HG03280 (cell line): ENCODE measurements around the gene KCNQ5.
"Not testable (repeated sequence)": the region's sequence is repeated elsewhere in the genome, so short reads cannot be mapped to it uniquely, and the experiment has no call there.

Source experiments
- ATAC-seq: cut with Tn5 transposase; IDR thresholded peaks from one replicate; pipeline ENCODE4 v1.9.1; 2021; ENCODE audit warnings: mild to moderate bottlenecking, moderate library complexity; ENCODE audit not compliant: unreplicated experiment

Gene KCNQ5

DNA sequence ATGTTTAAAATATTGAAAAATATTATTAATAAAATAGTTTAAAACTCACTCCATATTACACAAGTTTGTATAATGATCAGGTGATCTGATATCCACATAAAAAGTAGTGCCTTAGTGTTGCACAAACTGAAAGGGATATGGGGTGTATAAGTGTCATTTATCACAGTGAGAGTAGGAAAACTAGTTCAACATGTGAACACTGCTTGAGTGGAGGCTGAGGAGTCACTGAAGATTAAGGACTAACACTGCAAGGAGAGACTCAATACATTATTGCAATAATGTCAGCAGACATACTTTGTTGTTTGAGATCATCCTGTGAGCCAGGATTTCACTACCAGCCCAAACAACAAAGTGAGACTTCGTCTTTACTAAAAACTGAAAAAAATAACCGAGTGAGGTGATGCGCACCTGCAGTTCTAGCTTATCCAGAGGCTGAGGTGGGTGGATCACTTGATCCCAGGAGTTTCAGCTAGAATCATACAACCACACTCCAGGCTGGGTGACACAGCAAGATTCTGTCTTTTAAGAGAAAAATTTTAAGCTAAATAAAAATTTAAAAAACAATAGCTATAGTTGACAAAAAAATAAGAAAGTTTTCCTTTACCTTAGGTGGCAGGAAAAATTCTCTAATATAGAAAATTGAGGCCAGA lies 605.9 kb downstream of the KCNQ5 start:
- no peak for ATAC-seq

DNA sequence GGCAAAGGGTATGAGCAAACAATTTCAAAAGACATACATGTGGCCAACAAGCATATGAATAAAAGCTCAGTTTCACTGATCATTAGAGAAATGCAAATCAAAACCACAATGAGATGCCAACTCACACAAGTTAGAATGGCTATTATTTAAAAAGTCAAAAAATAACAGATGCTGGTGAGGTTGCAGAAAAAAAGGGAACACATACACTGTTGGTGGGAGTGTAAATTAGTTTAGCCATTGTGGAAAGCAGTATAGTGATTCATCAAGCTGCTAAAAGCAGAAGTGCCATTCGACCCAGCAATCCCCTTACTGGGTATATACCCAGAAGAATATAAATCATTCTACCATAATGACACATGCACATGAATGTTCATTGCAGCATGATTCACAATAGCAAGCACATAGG lies 610.1 kb downstream of the KCNQ5 start:
- ATAC-seq = no peak

DNA sequence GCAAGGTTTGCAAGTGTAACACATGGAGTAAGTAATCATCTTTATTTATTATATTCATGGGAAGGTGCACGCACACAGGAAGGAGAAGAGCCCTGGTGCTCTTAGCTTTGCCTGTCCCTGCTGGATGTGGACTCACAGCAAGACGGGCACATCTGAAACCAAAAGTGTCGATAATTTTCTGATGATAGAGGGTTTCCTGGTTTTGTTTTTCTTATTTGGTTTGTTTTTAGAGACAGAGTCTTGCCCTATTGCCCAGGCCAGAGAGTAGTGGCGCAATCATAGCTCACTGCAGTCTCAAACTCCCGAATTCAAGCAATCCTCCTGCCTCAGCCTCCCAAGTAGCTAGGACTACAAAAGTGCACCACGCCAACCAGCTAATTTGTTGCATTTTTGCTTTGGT lies 611.2 kb downstream of the KCNQ5 start:
- ATAC-seq = no peak

DNA sequence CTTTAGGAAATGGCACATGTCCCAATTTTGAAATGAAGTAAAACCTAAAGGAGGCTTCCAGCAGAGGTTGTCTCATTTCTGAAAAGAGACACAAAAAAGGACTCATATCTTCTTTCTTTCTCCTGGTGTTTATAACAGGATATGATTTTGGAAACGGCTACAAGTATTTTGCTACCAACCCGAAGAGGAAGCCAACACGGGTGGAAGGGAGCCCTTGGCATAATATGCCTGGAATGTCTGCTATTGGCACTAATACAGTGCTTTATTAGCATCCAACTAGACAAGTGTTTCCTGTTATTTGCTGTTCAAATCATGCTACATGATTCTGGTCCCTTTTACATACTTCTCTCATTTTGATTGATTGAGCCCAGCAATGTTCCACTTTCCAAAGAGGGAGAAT lies 612.1 kb downstream of the KCNQ5 start:
- not testable (repeated sequence) for ATAC-seq

DNA sequence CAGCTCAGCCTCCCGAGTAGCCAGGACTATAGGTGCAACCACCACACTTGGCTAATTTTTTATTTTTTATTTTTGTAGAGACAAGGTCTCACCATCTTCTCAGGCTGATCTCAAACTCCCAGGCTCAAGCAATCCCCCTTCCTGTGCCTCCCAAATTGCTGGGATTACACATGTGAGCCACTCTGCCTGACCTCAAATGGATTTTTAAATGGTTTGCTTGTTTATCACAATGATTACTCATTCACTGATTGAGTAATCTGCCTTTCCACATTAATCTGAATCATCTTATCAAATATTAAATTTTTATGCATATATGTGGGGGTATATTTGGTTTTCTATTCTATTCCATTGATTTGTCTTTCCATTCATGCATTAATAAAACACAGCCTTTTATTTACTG lies 612.9 kb downstream of the KCNQ5 start:
- ATAC-seq = no peak

DNA sequence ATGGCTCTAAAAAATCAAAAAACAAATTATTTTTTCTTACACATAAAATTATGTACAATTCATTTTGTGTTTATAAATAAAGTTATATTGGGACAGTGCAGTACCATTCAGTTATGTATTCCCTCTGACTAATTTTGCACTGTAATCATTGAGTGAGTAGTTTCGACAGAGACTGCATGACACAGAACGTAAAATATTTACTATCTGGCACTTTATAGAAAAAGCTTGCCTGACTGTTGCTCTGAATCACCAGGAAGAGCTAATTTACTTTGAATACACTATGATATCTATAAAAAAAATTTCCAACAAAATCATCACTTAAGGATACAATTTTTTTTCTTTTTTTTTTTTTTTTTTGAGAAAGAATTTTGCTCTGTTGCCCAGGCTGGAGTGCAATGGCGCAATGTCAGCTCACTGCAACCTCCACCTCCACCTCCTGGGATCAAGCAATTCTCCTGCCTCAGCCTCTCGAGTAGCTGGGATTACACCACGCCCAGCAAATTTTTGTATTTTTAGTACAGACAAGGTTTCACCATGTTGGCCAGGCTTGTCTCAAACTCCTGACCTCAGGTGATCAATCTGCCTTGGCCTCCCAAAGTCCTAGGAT lies 614.4 kb downstream of the KCNQ5 start:
- no peak for ATAC-seq

DNA sequence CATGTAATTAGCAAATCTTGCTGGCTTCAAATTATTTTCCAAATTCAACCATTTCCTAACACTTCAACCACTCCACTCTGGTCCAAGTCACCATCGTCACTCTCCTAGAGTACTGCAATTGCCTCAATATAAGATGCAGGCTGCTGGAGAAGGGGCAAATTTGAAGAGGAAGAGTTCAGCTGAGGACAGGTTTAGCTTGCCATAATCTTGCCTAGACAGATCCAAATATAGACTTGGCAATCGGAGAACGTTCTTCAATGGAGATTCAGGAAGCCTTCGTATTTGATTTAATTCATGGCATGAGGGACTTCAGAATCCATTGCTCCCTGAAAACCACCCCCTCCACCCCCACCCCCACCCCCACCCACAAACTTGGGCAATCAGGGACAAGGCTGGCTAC lies 618.9 kb downstream of the KCNQ5 start:
- ATAC-seq = no peak

DNA sequence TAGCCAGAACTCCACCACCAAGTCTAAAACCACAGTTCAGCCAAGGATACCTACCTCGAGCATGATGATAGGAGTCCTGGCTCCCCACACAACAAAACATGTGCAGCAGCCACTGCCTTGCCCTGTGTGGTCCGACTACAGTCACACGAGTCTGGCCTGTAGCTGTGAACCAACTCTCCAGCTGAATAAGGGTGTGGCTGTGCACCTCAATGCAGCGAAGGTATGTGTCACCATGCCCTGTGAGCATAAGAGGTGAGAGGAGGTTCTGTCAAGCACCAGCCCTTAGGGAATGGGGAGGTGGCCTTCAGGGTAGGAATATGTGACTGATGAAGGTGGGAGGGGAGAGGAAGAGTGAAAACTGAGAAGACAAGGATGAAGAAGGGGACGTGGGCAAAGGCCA lies 620.1 kb downstream of the KCNQ5 start:
- ATAC-seq = no peak
